Muscle of back (tissue), 11 donors: ENCODE results near the gene ZNF438. TPM values are rescaled to one million over a fixed set of nuclear protein-coding genes. Genes with fewer than 3 reads are reported as not detected.
A peak's percentile ranks its signal among the peaks of the same experiment; 100 is the strongest.

Experiments
- DNase-seq, 3 donors: peaks; one replicate each; pipeline versions ENCODE4 v3.0.0 to v3.0.0-alpha.2; 2013
- polyA plus RNA-seq, 10 donors: library from polyadenylated mRNA; unstranded; fragments of 120-200 nt; gene quantifications; one replicate each; pipeline ENCODE4 v1.2.1, GENCODE V29; 2013; ENCODE audit not compliant: insufficient read length in 10 of 10

The ZNF438 gene
- polyA plus RNA-seq, 10 donors, result 9.9 to 19.7 (median 13.1) TPM

- no peak for DNase-seq
Measured at GRCh38 chr10:30887839-30888238, 143.8 kb downstream of the ZNF438 start.

GRCh38 chr10:30885423-30885822, 146.2 kb downstream of the ZNF438 start:
- DNase-seq, result no peak

- no peak for DNase-seq
Measured at GRCh38 chr10:30883751-30884150, 147.9 kb downstream of the ZNF438 start.

GRCh38 chr10:30883116-30883515, 148.5 kb downstream of the ZNF438 start:
- no peak for DNase-seq

- DNase-seq, result no peak
Measured at GRCh38 chr10:30882281-30882680, 149.4 kb downstream of the ZNF438 start.

- DNase-seq, result no peak
Measured at GRCh38 chr10:30878920-30879319, 152.7 kb downstream of the ZNF438 start.

- DNase-seq, result no peak
Measured at GRCh38 chr10:30877111-30877510, 154.6 kb downstream of the ZNF438 start.

GRCh38 chr10:30873411-30873810, 158.3 kb downstream of the ZNF438 start:
- no peak for DNase-seq

- DNase-seq, result no peak
Measured at GRCh38 chr10:30870896-30871295, 160.8 kb downstream of the ZNF438 start.

GRCh38 chr10:30869566-30869965, 162.1 kb downstream of the ZNF438 start:
- no peak for DNase-seq

GRCh38 chr10:30868611-30869010, 163.1 kb downstream of the ZNF438 start:
- DNase-seq, result peak in 2 of 3 donors; percentile 54 to 79

- DNase-seq, result no peak
Measured at GRCh38 chr10:30866896-30867295, 164.8 kb downstream of the ZNF438 start.

- DNase-seq, result no peak
Measured at GRCh38 chr10:30865141-30865926, 166.3 kb downstream of the ZNF438 start.

GRCh38 chr10:30863516-30864210, 168.0 kb downstream of the ZNF438 start:
- no peak for DNase-seq

- DNase-seq, result no peak
Measured at GRCh38 chr10:30862486-30862885, 169.2 kb downstream of the ZNF438 start.

GRCh38 chr10:30861976-30862375, 169.7 kb downstream of the ZNF438 start:
- no peak for DNase-seq

GRCh38 chr10:30861221-30861620, 170.4 kb downstream of the ZNF438 start:
- DNase-seq, result no peak

GRCh38 chr10:30858499-30858898, 173.2 kb downstream of the ZNF438 start:
- DNase-seq, result peak in 1 of 3 donors; percentile 81

GRCh38 chr10:30857803-30858202, 173.9 kb downstream of the ZNF438 start:
- peak in 2 of 3 donors; percentile 86 to 94 for DNase-seq

GRCh38 chr10:30855131-30855530, 176.5 kb downstream of the ZNF438 start:
- DNase-seq, result no peak

GRCh38 chr10:30854656-30855055, 177.0 kb downstream of the ZNF438 start:
- DNase-seq, result no peak

- DNase-seq, result no peak
Measured at GRCh38 chr10:30853066-30853465, 178.6 kb downstream of the ZNF438 start.

- no peak for DNase-seq
Measured at GRCh38 chr10:30850776-30851175, 180.9 kb downstream of the ZNF438 start.
